ENCODE results near the gene PPP2R2D.
A peak's percentile ranks its signal among the peaks of the same experiment; 100 is the strongest.
"Not testable (repeated sequence)": the region's sequence is repeated elsewhere in the genome, so short reads cannot be mapped to it uniquely, and the experiment has no call there.

Gene PPP2R2D

GRCh38 chr10:131909014-131909808 is 8.4 kb downstream of the PPP2R2D start:
- no peak for DNase-seq

- no peak for DNase-seq
These were observed 9.1 kb downstream of the PPP2R2D start for GRCh38 chr10:131909929-131910328.

- no peak for DNase-seq
These were observed 10.0 kb downstream of the PPP2R2D start for GRCh38 chr10:131910663-131911314.

GRCh38 chr10:131911451-131911850 is 10.6 kb downstream of the PPP2R2D start:
- DNase-seq = no peak

- no peak for DNase-seq
These were observed 11.8 kb downstream of the PPP2R2D start for GRCh38 chr10:131912620-131913019.

GRCh38 chr10:131915484-131915883 is 14.7 kb downstream of the PPP2R2D start:
- DNase-seq = no peak

- DNase-seq = no peak
These were observed 15.4 kb downstream of the PPP2R2D start for GRCh38 chr10:131915990-131916766.

- DNase-seq = not testable (repeated sequence)
These were observed 16.0 kb downstream of the PPP2R2D start for GRCh38 chr10:131916767-131917160.

GRCh38 chr10:131917496-131917895 is 16.7 kb downstream of the PPP2R2D start:
- not testable (repeated sequence) for DNase-seq

- DNase-seq = not testable (repeated sequence)
These were observed 18.7 kb downstream of the PPP2R2D start for GRCh38 chr10:131919461-131919860.

GRCh38 chr10:131920151-131920550 is 19.3 kb downstream of the PPP2R2D start:
- DNase-seq = peak in 1 of 2 experiments; percentile 40

- no peak for DNase-seq
These were observed 19.9 kb downstream of the PPP2R2D start for GRCh38 chr10:131920693-131921092.

- no peak for DNase-seq
These were observed 20.4 kb downstream of the PPP2R2D start for GRCh38 chr10:131921184-131921583.

- no peak for DNase-seq
These were observed 22.4 kb downstream of the PPP2R2D start for GRCh38 chr10:131923038-131923756.

- DNase-seq = no peak
These were observed 24.3 kb downstream of the PPP2R2D start for GRCh38 chr10:131925011-131925649.

- no peak for DNase-seq
These were observed 24.9 kb downstream of the PPP2R2D start for GRCh38 chr10:131925716-131926115.

- DNase-seq = no peak
These were observed 25.4 kb downstream of the PPP2R2D start for GRCh38 chr10:131926253-131926652.

- no peak for DNase-seq
These were observed 26.2 kb downstream of the PPP2R2D start for GRCh38 chr10:131926743-131927595.

- peak; percentile 25 to 28 for DNase-seq
These were observed 27.7 kb downstream of the PPP2R2D start for GRCh38 chr10:131928248-131929095.

- no peak for DNase-seq
These were observed 28.5 kb downstream of the PPP2R2D start for GRCh38 chr10:131929122-131929845.
